ENCODE results near the gene ACAD9.
"Not testable (repeated sequence)": the region's sequence is repeated elsewhere in the genome, so short reads cannot be mapped to it uniquely, and the experiment has no call there.

- not testable (repeated sequence) for TF ChIP-seq LCORL (IDR thresholded peaks at IDR 0.05); LCORL (CRISPR knock-in tag; IDR thresholded peaks at IDR 0.05); ZNF318 (CRISPR knock-in tag; IDR thresholded peaks at IDR 0.05); ZMYM2 (CRISPR knock-in tag; IDR thresholded peaks at IDR 0.05); NR3C1 (CRISPR knock-in tag; IDR thresholded peaks at IDR 0.05); SAFB2 (CRISPR knock-in tag; IDR thresholded peaks at IDR 0.05; ENCODE audit: borderline replicate concordance, low read depth); CTCF (CRISPR knock-in tag; IDR thresholded peaks at IDR 0.05)
These were observed 46.4 kb upstream of the ACAD9 start for GRCh38 chr3:128832979-128833378.

Data from HepG2 (cell line).